OCI-LY7 (cell line): ENCODE results near the gene IL24.
A peak's percentile ranks its signal among the peaks of the same experiment; 100 is the strongest.

ENCODE experiments used
- CTCF ChIP-seq: fragments of 200-600 bp; sonication (generic); conservative IDR thresholded peaks from 2 replicates; pipeline ENCODE4 v1.5.1; 2014; ENCODE audit warnings: mild to moderate bottlenecking, antibody characterized with exemption, low read length, moderate library complexity, mixed read lengths
- EZH2phosphoT487 ChIP-seq: fragments of 200-600 bp; sonication (generic); IDR thresholded peaks from 2 replicates; pipeline ENCODE4 v1.6.1; 2018; ENCODE audit warnings: low read depth, borderline replicate concordance, mild to moderate bottlenecking, mixed run types, antibody characterized with exemption, low read length, moderate library complexity, mixed read lengths

- TF ChIP-seq CTCF: peak; percentile 89
- TF ChIP-seq EZH2phosphoT487: no peak
Measured at GRCh38 chr1:206864939-206865671, 32.1 kb upstream of the IL24 start, which contains the start of gene IL20.
